Liver (tissue), 3 donors: ENCODE data around the gene SLC2A6.

Experiments used
- CTCF ChIP-seq: fragments of 150-350 bp; IDR thresholded peaks from 2 replicates; pipeline ENCODE4 v1.5.1; 2017; ENCODE audit warnings: improper control_type of control experiment, low read depth, low read length; ENCODE audit not compliant: missing input control
- FOXA2 ChIP-seq: IDR thresholded peaks from 2 replicates; pipeline ENCODE4 v1.6.1; 2016; ENCODE audit warnings: antibody characterized with exemption
- MAX ChIP-seq: IDR thresholded peaks from 2 replicates; pipeline ENCODE4 v1.6.1; 2016; ENCODE audit warnings: antibody characterized with exemption
- RAD21 ChIP-seq, 2 donors: IDR thresholded peaks; 2 replicates each; pipeline ENCODE4 v1.6.1; 2016; ENCODE audit warnings: antibody characterized with exemption in 2 of 2, mild to moderate bottlenecking in 2 of 2
- donor health status: healthy.
- donor health status: healthy.

- TF ChIP-seq CTCF (no peak), MAX (no peak), RAD21 (IDR thresholded peaks at IDR 0.05) (no peak), FOXA2 (no peak)
Observed at GRCh38 chr9:133516256-133516960, 37.5 kb upstream of the SLC2A6 start.
